ENCODE results near the gene DCTPP1.

Gene DCTPP1

DNA sequence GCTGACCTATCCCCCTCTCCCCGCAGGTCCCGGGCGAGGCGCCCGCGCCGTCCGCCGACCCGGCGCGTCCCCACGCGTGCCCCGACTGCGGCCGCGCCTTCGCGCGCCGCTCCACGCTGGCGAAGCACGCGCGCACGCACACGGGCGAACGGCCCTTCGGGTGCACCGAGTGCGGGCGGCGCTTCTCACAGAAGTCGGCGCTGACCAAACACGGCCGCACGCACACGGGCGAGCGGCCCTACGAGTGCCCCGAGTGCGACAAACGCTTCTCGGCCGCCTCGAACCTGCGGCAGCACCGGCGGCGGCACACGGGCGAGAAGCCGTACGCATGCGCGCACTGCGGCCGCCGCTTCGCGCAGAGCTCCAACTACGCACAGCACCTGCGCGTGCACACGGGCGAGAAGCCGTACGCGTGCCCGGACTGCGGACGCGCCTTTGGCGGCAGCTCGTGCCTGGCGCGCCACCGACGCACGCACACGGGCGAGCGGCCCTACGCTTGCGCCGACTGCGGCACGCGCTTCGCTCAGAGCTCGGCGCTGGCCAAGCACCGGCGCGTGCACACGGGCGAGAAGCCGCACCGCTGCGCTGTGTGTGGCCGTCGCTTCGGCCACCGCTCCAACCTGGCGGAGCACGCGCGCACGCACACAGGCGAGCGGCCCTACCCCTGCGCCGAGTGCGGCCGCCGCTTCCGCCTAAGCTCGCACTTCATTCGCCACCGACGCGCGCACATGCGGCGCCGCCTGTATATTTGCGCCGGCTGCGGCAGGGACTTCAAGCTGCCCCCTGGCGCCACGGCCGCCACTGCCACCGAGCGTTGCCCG is 12.1 kb downstream of the DCTPP1 start (continued):
- TF ChIP-seq ZNF561 (tag by site-specific recombination; IDR thresholded peaks at IDR 0.05; ENCODE audit: borderline replicate concordance) (peak; percentile 88), ZNF2 (tag by site-specific recombination; IDR thresholded peaks at IDR 0.05) (peak; percentile 62; the same call in 1 of the 2 replicates), ZSCAN30 (tag by site-specific recombination; IDR thresholded peaks at IDR 0.05) (peak; percentile 91), ZBTB17 (tag by site-specific recombination; IDR thresholded peaks at IDR 0.05) (peak; percentile 54; the same call in 1 of the 2 replicates), ZNF501 (tag by site-specific recombination; IDR thresholded peaks at IDR 0.05) (peak; percentile 92), ZNF10 (tag by site-specific recombination; IDR thresholded peaks at IDR 0.05) (0 out of 2 replicates have a peak, but pooled peaks have one; percentile 56), ZBTB20 (tag by site-specific recombination; IDR thresholded peaks at IDR 0.05) (peak; percentile 75), GLIS1 (tag by site-specific recombination; IDR thresholded peaks at IDR 0.05) (peak; percentile 82), ZSCAN23 (tag by site-specific recombination; IDR thresholded peaks at IDR 0.05) (no peak), ZNF792 (tag by site-specific recombination; IDR thresholded peaks at IDR 0.05) (peak; percentile 100), MEIS1 (CRISPR knock-in tag; IDR thresholded peaks at IDR 0.05; ENCODE audit: borderline replicate concordance) (no peak), ZNF600 (tag by site-specific recombination; IDR thresholded peaks at IDR 0.05) (peak; percentile 88), KLF1 (tag by site-specific recombination; IDR thresholded peaks at IDR 0.05) (peak; percentile 29; the same call in 1 of the 2 replicates), FEZF1 (tag by site-specific recombination; IDR thresholded peaks at IDR 0.05) (no peak), ZFP3 (tag by site-specific recombination; IDR thresholded peaks at IDR 0.05; ENCODE audit: low read depth) (no peak), SP7 (tag by site-specific recombination; IDR thresholded peaks at IDR 0.05) (peak; percentile 40; the same call in 1 of the 2 replicates), ZNF837 (tag by site-specific recombination; IDR thresholded peaks at IDR 0.05) (peak; percentile 92; the same call in 1 of the 2 replicates), ZNF24 (tag by site-specific recombination; IDR thresholded peaks at IDR 0.05) (peak; percentile 49; the same call in 1 of the 2 replicates), ZNF416 (tag by site-specific recombination; IDR thresholded peaks at IDR 0.05) (no peak)
- TF ChIP-seq, protein P1, sequence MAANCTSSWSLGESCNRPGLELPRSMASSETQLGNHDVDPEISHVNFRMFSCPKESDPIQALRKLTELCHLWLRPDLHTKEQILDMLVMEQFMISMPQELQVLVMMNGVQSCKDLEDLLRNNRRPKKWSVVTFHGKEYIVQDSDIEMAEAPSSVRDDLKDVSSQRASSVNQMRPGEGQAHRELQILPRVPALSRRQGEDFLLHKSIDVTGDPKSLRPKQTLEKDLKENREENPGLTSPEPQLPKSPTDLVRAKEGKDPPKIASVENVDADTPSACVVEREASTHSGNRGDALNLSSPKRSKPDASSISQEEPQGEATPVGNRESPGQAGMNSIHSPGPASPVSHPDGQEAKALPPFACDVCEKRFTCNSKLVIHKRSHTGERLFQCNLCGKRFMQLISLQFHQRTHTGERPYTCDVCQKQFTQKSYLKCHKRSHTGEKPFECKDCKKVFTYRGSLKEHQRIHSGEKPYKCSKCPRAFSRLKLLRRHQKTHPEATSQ (tag by site-specific recombination; IDR thresholded peaks at IDR 0.05): peak; percentile 96
- TF ChIP-seq, protein P2, sequence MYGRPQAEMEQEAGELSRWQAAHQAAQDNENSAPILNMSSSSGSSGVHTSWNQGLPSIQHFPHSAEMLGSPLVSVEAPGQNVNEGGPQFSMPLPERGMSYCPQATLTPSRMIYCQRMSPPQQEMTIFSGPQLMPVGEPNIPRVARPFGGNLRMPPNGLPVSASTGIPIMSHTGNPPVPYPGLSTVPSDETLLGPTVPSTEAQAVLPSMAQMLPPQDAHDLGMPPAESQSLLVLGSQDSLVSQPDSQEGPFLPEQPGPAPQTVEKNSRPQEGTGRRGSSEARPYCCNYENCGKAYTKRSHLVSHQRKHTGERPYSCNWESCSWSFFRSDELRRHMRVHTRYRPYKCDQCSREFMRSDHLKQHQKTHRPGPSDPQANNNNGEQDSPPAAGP (tag by site-specific recombination; IDR thresholded peaks at IDR 0.05): peak; percentile 73
- TF ChIP-seq, protein P3, sequence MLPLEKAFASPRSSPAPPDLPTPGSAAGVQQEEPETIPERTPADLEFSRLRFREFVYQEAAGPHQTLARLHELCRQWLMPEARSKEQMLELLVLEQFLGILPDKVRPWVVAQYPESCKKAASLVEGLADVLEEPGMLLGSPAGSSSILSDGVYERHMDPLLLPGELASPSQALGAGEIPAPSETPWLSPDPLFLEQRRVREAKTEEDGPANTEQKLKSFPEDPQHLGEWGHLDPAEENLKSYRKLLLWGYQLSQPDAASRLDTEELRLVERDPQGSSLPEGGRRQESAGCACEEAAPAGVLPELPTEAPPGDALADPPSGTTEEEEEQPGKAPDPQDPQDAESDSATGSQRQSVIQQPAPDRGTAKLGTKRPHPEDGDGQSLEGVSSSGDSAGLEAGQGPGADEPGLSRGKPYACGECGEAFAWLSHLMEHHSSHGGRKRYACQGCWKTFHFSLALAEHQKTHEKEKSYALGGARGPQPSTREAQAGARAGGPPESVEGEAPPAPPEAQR (tag by site-specific recombination; IDR thresholded peaks at IDR 0.05): no peak
- TF ChIP-seq, protein P4, sequence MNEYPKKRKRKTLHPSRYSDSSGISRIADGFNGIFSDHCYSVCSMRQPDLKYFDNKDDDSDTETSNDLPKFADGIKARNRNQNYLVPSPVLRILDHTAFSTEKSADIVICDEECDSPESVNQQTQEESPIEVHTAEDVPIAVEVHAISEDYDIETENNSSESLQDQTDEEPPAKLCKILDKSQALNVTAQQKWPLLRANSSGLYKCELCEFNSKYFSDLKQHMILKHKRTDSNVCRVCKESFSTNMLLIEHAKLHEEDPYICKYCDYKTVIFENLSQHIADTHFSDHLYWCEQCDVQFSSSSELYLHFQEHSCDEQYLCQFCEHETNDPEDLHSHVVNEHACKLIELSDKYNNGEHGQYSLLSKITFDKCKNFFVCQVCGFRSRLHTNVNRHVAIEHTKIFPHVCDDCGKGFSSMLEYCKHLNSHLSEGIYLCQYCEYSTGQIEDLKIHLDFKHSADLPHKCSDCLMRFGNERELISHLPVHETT (tag by site-specific recombination; IDR thresholded peaks at IDR 0.05): no peak
- TF ChIP-seq, protein P5, sequence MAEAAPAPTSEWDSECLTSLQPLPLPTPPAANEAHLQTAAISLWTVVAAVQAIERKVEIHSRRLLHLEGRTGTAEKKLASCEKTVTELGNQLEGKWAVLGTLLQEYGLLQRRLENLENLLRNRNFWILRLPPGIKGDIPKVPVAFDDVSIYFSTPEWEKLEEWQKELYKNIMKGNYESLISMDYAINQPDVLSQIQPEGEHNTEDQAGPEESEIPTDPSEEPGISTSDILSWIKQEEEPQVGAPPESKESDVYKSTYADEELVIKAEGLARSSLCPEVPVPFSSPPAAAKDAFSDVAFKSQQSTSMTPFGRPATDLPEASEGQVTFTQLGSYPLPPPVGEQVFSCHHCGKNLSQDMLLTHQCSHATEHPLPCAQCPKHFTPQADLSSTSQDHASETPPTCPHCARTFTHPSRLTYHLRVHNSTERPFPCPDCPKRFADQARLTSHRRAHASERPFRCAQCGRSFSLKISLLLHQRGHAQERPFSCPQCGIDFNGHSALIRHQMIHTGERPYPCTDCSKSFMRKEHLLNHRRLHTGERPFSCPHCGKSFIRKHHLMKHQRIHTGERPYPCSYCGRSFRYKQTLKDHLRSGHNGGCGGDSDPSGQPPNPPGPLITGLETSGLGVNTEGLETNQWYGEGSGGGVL (tag by site-specific recombination; IDR thresholded peaks at IDR 0.05): no peak
- TF ChIP-seq, protein P6, sequence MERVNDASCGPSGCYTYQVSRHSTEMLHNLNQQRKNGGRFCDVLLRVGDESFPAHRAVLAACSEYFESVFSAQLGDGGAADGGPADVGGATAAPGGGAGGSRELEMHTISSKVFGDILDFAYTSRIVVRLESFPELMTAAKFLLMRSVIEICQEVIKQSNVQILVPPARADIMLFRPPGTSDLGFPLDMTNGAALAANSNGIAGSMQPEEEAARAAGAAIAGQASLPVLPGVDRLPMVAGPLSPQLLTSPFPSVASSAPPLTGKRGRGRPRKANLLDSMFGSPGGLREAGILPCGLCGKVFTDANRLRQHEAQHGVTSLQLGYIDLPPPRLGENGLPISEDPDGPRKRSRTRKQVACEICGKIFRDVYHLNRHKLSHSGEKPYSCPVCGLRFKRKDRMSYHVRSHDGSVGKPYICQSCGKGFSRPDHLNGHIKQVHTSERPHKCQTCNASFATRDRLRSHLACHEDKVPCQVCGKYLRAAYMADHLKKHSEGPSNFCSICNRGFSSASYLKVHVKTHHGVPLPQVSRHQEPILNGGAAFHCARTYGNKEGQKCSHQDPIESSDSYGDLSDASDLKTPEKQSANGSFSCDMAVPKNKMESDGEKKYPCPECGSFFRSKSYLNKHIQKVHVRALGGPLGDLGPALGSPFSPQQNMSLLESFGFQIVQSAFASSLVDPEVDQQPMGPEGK (tag by site-specific recombination; IDR thresholded peaks at IDR 0.05): peak; percentile 58; the same call in 1 of the 2 replicates
- TF ChIP-seq, protein P7, sequence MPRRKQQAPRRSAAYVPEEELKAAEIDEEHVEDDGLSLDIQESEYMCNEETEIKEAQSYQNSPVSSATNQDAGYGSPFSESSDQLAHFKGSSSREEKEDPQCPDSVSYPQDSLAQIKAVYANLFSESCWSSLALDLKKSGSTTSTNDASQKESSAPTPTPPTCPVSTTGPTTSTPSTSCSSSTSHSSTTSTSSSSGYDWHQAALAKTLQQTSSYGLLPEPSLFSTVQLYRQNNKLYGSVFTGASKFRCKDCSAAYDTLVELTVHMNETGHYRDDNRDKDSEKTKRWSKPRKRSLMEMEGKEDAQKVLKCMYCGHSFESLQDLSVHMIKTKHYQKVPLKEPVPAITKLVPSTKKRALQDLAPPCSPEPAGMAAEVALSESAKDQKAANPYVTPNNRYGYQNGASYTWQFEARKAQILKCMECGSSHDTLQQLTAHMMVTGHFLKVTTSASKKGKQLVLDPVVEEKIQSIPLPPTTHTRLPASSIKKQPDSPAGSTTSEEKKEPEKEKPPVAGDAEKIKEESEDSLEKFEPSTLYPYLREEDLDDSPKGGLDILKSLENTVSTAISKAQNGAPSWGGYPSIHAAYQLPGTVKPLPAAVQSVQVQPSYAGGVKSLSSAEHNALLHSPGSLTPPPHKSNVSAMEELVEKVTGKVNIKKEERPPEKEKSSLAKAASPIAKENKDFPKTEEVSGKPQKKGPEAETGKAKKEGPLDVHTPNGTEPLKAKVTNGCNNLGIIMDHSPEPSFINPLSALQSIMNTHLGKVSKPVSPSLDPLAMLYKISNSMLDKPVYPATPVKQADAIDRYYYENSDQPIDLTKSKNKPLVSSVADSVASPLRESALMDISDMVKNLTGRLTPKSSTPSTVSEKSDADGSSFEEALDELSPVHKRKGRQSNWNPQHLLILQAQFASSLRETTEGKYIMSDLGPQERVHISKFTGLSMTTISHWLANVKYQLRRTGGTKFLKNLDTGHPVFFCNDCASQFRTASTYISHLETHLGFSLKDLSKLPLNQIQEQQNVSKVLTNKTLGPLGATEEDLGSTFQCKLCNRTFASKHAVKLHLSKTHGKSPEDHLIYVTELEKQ (tag by site-specific recombination; IDR thresholded peaks at IDR 0.05; ENCODE audit: borderline replicate concordance): 0 out of 2 replicates have a peak, but pooled peaks have one; percentile 12
